Activated T-cell treated with anti-CD3 and anti-CD28 coated beads, Interleukin-2, amount 50 U/mL, for 72 hours (primary cell): ENCODE measurements around the gene CALY. TPM values are rescaled to one million over a fixed set of nuclear protein-coding genes. Genes with fewer than 3 reads are reported as not detected.

Experiments used
- ATAC-seq, 2 donors: fragments of 150-1000 bp; cut with Tn5 transposase; replicated peaks in 1 of 2; 2 replicates each; pipeline ENCODE4 v1.10.0; 2021; ENCODE audit warnings: moderate library complexity in 2 of 2, mild to moderate bottlenecking in 1 of 2
- DNase-seq, 2 donors: peaks; one replicate each; pipeline ENCODE4 v3.0.0; 2021 to 2022; ENCODE audit warnings: mixed read lengths in 1 of 2
- H3K27ac Mint-ChIP-seq: one replicate; pipeline ENCODE4 v1.8.0; 2022; ENCODE audit warnings: mild to moderate bottlenecking, moderate library complexity, mixed read lengths
- H3K27me3 Mint-ChIP-seq: one replicate; pipeline ENCODE4 v1.8.0; 2022; ENCODE audit warnings: low read depth, mixed read lengths
- H3K36me3 Mint-ChIP-seq, 2 donors: one replicate each; pipeline ENCODE4 v1.8.0; 2022; ENCODE audit warnings: mixed read lengths in 2 of 2, mild to moderate bottlenecking in 1 of 2; ENCODE audit not compliant: insufficient read depth in 2 of 2
- H3K4me1 Mint-ChIP-seq: one replicate; pipeline ENCODE4 v1.8.0; 2022; ENCODE audit warnings: low read depth, mixed read lengths
- H3K4me3 Mint-ChIP-seq, 2 donors: one replicate each; pipeline ENCODE4 v1.8.0; 2022; ENCODE audit warnings: mild to moderate bottlenecking in 2 of 2, mixed read lengths in 2 of 2, moderate library complexity in 2 of 2
- H3K9me3 Mint-ChIP-seq, 2 donors: one replicate each; pipeline ENCODE4 v1.8.0; 2022; ENCODE audit warnings: mixed read lengths in 2 of 2
- total RNA-seq, 2 donors: library from RNA; stranded (reverse); gene quantifications; one replicate each; pipeline ENCODE4 v1.2.3, GENCODE V29; 2022

CALY gene
- total RNA-seq, 2 donors from 2014 or later: 0.09 TPM; not detected in 1

DNA sequence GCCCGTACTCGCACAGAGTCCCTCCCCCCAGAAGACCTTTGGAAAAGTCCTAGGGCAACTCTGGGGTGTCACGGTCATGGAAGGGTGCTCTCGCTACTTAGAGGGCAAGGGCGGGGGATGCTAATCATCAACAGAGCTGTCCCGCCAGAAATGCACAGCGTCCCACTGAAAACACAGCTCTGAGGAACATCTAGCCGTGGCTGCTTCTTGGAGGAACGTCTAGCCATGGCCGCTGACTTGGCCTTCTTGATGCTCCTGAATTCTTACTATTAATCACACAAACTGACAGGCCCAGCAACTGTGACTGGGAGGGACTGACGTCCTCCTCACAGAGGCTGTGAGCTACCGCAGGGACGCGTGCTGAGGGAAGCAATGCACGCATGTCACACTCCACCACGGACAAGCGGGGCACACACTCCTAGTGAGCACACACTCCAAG lies 29.7 kb downstream of the CALY start:
- Mint-ChIP-seq H3K4me1 (peaks cover 34% of the 10 kb centered on the region), H3K27me3 (no peaks in the 10 kb centered on the region), H3K4me3 (peak overlapping the region; percentile 97 to 98), H3K27ac (no peak overlapping the region), H3K36me3 (peaks cover 4 to 5% of the 10 kb centered on the region in 2 donors), H3K9me3 (no peaks in the 10 kb centered on the region)
- ATAC-seq (no peak), DNase-seq (no peak)

DNA sequence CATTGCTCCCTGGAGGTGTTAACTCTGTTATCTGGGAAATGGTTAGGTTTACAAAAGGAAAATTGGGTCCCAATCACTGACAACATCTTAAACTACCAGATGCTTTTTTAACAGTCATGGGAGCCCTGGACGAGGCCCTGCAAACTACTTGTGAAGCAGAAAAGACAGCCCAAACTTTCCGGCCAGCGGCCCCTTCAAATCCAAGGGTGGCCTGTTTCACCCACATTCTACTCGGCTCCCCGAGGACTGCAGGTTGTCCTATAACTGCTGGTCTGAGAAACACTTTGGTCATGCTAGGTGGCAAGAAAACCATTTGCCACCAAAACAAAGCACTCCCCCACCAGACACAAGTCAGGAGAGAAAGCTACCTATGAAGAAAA lies 30.6 kb downstream of the CALY start:
- Mint-ChIP-seq H3K4me1 (peaks cover 34% of the 10 kb centered on the region), H3K27me3 (no peaks in the 10 kb centered on the region), H3K36me3 (peaks cover 4 to 5% of the 10 kb centered on the region in 2 donors), H3K27ac (no peak overlapping the region), H3K4me3 (no peak overlapping the region), H3K9me3 (no peaks in the 10 kb centered on the region)
- no peak for ATAC-seq
- DNase-seq: no peak

DNA sequence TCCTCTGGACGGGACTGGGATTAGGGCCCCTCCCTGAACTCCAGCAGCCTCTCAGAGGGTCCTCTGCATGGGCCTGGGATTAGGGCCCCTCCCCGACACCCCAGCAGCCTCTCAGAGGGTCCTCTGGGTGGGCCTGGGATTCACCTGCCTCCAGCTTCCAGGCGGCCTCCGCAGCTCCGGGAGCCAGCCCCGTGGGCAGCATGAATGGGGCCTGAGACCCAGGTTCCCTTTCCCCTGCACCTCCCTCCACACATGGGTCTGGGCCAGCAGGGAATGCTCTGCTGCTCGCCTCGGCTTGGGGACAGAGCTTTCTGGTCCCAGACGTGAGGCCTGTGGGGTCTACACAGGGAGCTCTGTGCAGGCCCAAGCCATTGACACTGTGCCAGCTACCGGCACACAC lies 33.5 kb downstream of the CALY start:
- peaks cover 4 to 10% of the 10 kb centered on the region in 2 donors for H3K36me3 Mint-ChIP-seq
- ATAC-seq (no peak), DNase-seq (no peak)
- H3K27me3 Mint-ChIP-seq: no peaks in the 10 kb centered on the region
- no peak overlapping the region for H3K4me3 Mint-ChIP-seq
- H3K27ac Mint-ChIP-seq: no peak overlapping the region
- H3K9me3 Mint-ChIP-seq: no peaks in the 10 kb centered on the region
- H3K4me1 Mint-ChIP-seq: peaks cover 34% of the 10 kb centered on the region

DNA sequence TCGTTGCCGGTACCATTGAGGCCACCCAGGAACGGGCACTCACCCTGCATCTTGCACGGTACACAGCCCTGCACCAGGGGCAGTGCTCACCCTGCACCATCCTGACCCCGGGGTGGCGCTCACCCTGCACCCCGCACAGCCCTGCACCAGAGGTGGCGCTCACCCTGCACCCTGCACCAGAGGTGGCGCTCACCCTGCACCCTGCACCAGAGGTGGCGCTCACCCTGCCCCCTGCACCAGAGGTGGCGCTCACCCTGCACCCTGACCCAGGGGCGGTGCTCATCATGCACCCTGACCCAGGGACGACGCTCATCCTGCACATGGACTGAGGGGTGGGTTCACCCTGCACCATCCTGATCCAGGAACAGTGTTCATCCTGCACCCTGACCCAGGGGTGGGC lies 34.5 kb downstream of the CALY start:
- Mint-ChIP-seq H3K4me3 (no peak overlapping the region), H3K9me3 (no peaks in the 10 kb centered on the region), H3K4me1 (peaks cover 25% of the 10 kb centered on the region), H3K36me3 (peaks cover 0 to 9% of the 10 kb centered on the region in 2 donors), H3K27ac (no peak overlapping the region), H3K27me3 (no peaks in the 10 kb centered on the region)
- ATAC-seq (no peak), DNase-seq (no peak)

DNA sequence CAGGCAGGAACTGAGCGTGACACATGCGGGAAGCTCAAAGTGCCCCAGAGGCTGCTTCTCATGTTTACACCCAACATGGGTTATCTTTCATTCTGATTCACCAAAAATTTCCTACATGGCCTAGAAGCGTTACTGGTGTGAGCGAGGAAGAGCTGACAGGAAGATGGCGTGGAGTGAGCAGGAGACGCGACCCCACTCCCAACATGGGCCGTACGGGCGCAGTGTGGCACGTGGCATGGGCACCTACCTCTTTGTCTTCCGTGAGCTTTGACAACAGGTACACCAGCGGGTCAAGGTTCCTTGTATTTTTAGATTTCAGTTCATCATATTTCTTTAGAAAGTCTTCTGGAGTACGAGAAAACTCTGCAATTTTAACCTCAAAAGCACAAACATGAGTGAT lies 37.0 kb downstream of the CALY start:
- ATAC-seq (no peak), DNase-seq (no peak)
- Mint-ChIP-seq H3K36me3 (peaks cover 2 to 11% of the 10 kb centered on the region in 2 donors), H3K9me3 (no peaks in the 10 kb centered on the region), H3K4me3 (no peak overlapping the region), H3K27me3 (no peaks in the 10 kb centered on the region), H3K4me1 (peaks cover 8% of the 10 kb centered on the region), H3K27ac (no peak overlapping the region)

DNA sequence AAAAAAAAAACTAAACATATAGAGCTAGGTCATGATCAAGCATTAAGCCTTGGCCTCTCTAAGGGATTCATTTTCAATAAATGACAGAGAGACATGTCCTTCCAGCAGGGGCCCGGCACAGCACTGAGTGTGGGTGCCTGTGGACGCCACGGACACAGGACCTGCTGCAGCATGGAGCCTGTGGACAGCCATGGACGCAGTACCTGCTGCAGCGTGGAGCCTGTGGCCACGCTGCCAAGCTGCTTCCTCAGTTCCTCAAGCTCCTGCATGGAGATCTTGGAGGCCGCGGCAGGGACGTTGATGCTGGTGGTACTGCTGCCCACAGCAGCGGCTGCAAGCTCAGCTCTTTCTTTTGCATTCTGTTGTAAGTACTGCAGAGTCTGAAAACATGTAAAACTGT lies 37.5 kb downstream of the CALY start:
- DNase-seq: no peak
- ATAC-seq: no peak
- no peak overlapping the region for H3K4me3 Mint-ChIP-seq

DNA sequence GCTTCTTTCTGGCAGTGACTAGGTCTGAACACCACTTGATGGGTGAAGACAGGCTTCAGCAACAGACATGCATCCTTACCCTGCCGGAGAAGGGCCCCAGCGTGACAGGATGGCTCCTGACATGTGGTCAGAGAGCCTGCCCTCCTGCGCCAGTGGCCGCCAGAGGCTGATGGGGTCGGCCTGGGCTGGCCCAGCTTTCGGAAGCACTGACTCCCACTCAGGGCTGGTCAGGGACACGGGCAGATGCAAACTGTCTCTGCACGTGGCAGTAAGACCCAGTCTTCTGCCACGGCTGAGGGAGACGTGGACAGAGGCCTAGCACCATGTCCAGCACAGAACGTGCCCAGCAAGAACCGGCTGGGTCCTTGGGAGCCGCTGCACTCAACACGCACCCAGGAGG lies 38.2 kb downstream of the CALY start:
- Mint-ChIP-seq H3K4me3 (no peak overlapping the region), H3K36me3 (peaks cover 2 to 16% of the 10 kb centered on the region in 2 donors), H3K27me3 (no peaks in the 10 kb centered on the region), H3K27ac (no peak overlapping the region), H3K9me3 (no peaks in the 10 kb centered on the region), H3K4me1 (peaks cover 10% of the 10 kb centered on the region)
- ATAC-seq (no peak), DNase-seq (no peak)

More for the DNA sequence above, 37.5 kb downstream of the CALY start:
- H3K36me3 Mint-ChIP-seq: peaks cover 2 to 16% of the 10 kb centered on the region in 2 donors
- H3K27me3 Mint-ChIP-seq: no peaks in the 10 kb centered on the region
- no peaks in the 10 kb centered on the region for H3K9me3 Mint-ChIP-seq
- H3K27ac Mint-ChIP-seq: no peak overlapping the region
- H3K4me1 Mint-ChIP-seq: peaks cover 8% of the 10 kb centered on the region

DNA sequence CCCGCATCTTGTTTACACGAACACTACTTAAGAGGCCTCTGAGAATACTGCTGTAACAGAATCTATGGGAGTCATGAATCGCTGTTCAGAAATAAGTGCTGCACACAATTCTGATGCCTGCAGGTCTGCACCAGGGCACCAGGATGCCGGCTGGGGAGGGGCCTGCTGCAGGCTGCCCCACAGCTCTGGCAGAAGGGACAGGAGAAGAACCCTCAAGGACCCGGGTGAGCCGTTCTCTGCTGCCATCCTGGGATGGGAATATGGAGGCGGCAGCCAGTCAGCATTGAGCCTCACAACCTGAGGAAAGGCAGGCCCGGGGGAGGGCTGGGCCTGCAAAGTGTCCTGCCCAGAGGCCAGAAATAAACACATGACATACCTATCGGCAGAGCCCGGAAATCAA lies 39.2 kb downstream of the CALY start:
- no peak overlapping the region for H3K27ac Mint-ChIP-seq
- ATAC-seq: no peak
- H3K27me3 Mint-ChIP-seq: no peaks in the 10 kb centered on the region
- no peaks in the 10 kb centered on the region for H3K9me3 Mint-ChIP-seq
- peaks cover 9% of the 10 kb centered on the region for H3K4me1 Mint-ChIP-seq
- no peak for DNase-seq
- H3K36me3 Mint-ChIP-seq: peaks cover 2 to 16% of the 10 kb centered on the region in 2 donors
- H3K4me3 Mint-ChIP-seq: no peak overlapping the region

DNA sequence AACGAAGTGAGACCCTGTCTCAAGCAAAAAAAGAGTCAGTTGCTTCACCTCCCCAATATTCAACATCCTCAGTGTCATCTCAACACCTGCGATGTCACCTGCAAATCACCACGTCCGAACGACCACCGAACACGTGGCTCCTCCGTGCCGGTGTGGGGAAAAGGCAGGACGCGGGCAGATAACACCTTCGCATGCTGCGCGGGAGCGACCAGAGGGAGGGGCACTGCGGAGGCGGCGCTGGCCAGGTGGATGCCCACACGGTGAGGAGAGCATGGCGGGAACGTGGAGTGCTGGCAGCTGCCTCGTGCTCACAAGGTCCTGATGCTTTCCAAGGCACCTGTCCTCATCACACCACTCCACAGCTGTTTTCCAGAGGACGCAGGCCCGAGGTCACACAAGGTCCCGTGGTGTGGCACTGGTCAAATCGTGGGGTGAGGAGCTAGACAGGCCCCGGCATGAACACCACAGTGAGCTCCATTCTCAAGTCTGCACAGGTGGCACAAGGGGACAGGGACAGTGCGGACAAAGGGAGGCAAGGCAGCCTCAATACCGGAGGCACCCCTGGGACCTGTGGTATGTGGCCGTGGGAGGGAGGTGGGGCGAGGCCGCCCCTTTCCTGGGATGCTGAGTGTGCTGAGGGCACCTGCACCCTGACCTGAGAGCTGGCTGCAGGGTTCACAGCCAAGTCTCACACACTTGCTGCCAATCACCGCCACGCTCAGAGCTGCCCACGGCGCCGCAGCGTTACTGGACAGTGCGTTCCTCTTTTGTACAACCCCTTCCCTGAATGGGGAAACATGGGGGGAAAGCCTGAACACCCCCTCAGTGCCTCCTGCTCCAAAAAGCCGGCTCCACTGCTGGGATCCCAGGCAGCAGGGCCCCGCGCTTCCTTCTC lies 41.0 kb downstream of the CALY start:
- ATAC-seq (no peak), DNase-seq (no peak)
- peaks cover 2 to 16% of the 10 kb centered on the region in 2 donors for H3K36me3 Mint-ChIP-seq
- peaks cover 9% of the 10 kb centered on the region for H3K4me1 Mint-ChIP-seq
- H3K27ac Mint-ChIP-seq: no peak overlapping the region
- no peak overlapping the region for H3K4me3 Mint-ChIP-seq
- no peaks in the 10 kb centered on the region for H3K9me3 Mint-ChIP-seq
- H3K27me3 Mint-ChIP-seq: no peaks in the 10 kb centered on the region

DNA sequence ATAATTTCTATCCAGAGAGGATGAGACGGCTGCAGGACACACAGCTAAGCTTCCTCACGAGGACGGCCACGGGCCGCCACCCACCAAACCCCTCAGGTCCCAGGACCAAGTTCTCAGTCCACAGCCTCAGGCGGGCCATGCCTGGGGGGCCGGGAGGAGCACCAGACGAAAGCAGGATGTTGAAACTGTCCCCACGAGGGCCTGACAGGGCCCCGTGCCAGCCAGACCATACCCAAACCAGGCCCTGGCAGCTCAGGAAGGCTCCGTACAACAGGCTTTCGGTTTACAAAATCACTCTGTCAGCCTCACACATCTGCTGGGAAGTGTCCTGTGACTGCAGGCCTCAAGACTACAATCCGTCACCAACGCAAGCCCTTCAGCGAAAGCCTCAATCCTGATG lies 42.5 kb downstream of the CALY start:
- ATAC-seq (no peak), DNase-seq (no peak)
- Mint-ChIP-seq H3K27me3 (no peaks in the 10 kb centered on the region), H3K9me3 (no peaks in the 10 kb centered on the region), H3K4me1 (peaks cover 9% of the 10 kb centered on the region), H3K27ac (no peak overlapping the region), H3K36me3 (peaks cover 3 to 11% of the 10 kb centered on the region in 2 donors), H3K4me3 (no peak overlapping the region)

DNA sequence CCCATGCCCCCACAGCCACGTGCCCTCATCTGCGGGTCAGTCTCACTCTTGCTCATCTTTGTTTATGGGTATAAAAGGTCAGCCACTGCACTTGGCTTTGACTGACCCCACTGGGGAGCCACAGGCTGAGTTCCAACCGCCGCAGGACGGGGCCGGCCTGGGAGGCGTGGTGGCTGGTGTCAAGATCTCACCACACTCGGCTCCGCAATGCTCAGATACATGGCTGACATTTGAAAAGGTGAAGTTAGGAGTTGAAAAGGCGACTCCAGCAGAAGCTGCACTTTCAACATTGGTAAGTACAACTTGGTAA lies 42.9 kb downstream of the CALY start:
- Mint-ChIP-seq H3K4me3 (no peak overlapping the region), H3K36me3 (peaks cover 4 to 13% of the 10 kb centered on the region in 2 donors), H3K27me3 (no peaks in the 10 kb centered on the region), H3K9me3 (no peaks in the 10 kb centered on the region), H3K4me1 (peaks cover 9% of the 10 kb centered on the region), H3K27ac (no peak overlapping the region)
- ATAC-seq (no peak), DNase-seq (no peak)

DNA sequence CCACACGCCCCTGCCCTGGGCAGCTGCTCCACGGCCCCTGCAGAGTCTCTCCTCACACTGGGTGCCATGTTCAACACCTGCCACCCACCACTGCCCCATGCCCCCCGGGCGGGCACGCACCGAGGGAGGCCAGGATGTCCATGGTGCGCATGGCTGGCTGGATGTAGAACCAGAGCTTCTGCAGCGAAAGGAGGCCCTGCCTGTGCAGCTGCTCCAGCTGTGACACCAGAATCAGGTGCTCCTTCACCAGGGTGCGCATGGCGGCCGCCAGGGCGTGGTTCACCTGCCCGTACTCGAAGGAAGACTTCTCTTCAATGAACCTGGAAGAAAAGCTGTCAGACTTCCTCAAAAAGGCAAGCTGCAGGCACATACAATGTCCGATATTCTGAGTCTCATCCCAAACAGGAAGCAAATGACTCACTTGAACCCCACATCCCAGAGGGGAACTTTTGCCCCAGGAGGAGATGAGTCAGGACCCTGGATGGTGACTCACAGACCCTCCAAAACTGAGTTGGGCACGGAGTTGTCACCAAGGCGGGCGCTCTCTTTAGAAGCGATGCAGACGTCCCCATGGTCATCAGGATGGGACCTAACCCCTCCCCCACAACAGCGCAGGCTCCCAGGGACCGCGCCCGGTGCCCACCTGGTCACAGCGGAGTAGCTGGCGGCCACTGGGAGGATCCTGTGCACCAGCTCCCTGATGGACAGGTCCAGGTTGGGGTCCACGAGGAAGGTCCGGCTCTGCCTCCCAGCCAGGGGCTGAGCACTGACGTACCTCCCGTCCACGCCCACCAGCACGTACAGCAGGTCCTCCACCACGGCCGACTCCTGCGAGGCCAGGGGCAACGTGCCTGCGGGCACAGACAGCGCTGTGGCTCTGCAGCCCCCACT lies 43.5 kb downstream of the CALY start:
- Mint-ChIP-seq H3K4me3 (no peak overlapping the region), H3K9me3 (no peaks in the 10 kb centered on the region), H3K4me1 (peaks cover 9% of the 10 kb centered on the region), H3K27ac (no peak overlapping the region), H3K36me3 (peaks cover 5 to 12% of the 10 kb centered on the region in 2 donors), H3K27me3 (no peaks in the 10 kb centered on the region)
- ATAC-seq (peak; percentile 58 to 77), DNase-seq (no peak)

DNA sequence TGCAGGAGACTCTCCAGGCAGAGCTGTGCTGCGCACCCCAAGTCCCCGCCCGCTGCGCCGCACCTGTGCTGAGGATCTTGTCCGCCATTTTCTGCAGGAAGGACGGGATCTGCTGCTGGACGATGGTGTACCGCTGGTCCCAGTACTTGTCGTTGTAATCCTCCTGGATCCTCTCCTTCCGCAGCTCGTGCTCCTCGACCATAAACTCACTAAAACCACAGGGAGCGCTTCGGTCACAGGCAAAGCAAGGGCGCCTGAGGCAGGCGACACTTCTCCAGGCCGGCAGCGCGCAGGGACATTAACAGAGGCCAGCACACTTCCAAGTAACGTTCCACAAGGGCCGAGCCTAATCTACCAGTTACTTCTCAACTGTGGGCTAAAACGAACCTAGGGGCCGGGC lies 46.9 kb downstream of the CALY start:
- Mint-ChIP-seq H3K27ac (no peak overlapping the region), H3K27me3 (no peaks in the 10 kb centered on the region), H3K9me3 (no peaks in the 10 kb centered on the region), H3K36me3 (peaks cover 8 to 21% of the 10 kb centered on the region in 2 donors), H3K4me3 (no peak overlapping the region), H3K4me1 (peaks cover 9% of the 10 kb centered on the region)
- no peak for DNase-seq
- ATAC-seq: no peak
